OCI-LY7 (cell line): ENCODE data around the gene MTX3. TPM values are rescaled to one million over a fixed set of nuclear protein-coding genes. Genes with fewer than 3 reads are reported as not detected.

ENCODE experiments used
- BruUV-seq: library from RNA; stranded (reverse); fragments of 400-500 nt; replicated peaks from 2 replicates; lab custom pipeline; 2021; lab: Mats Ljungman, UMichigan
- CTCF ChIA-PET: fragments of 300-600 bp; sonication (Branson Sonifier 250); formaldehyde crosslinking; loops from one replicate; lab custom pipeline; 2022; ENCODE audit warnings: antibody characterized with exemption; ENCODE audit not compliant: unreplicated experiment; lab: Charles Lee
- POLR2A ChIA-PET: fragments of 300-600 bp; sonication (Branson Sonifier 250); formaldehyde crosslinking; loops from one replicate; lab custom pipeline; 2022; ENCODE audit warnings: antibody characterized with exemption; lab: Charles Lee
- DNase-seq: peaks from one replicate; pipeline ENCODE4 v3.0.0-alpha.2; 2015; ENCODE audit warnings: low spot score
- H2AFZ ChIP-seq: fragments of 200-600 bp; sonication (generic), shearing (Covaris generic); 2 replicates; pipeline ENCODE4 v1.6.1; 2014; ENCODE audit warnings: mild to moderate bottlenecking, antibody characterized with exemption, low read length, moderate library complexity
- H3K27ac ChIP-seq: fragments of 200-600 bp; sonication (generic); 2 replicates; pipeline ENCODE4 v1.5.1; 2014; ENCODE audit warnings: mixed run types, low read depth, mild to moderate bottlenecking, moderate library complexity, low read length, inconsistent platforms; ENCODE audit not compliant: poor library complexity, severe bottlenecking
- H3K36me3 ChIP-seq: fragments of 200-600 bp; sonication (generic); 2 replicates; pipeline ENCODE4 v1.6.1; 2014; ENCODE audit warnings: mild to moderate bottlenecking, antibody characterized with exemption, low read length, moderate library complexity, mixed read lengths; ENCODE audit not compliant: insufficient read depth
- H3K4me1 ChIP-seq: fragments of 200-600 bp; sonication (generic); 2 replicates; pipeline ENCODE4 v1.5.1; 2014; ENCODE audit warnings: mild to moderate bottlenecking, low read length; ENCODE audit not compliant: insufficient read depth, poor library complexity, severe bottlenecking
- H3K4me2 ChIP-seq: fragments of 200-600 bp; sonication (generic); 2 replicates; pipeline ENCODE4 v1.6.1; 2014; ENCODE audit warnings: mild to moderate bottlenecking, low read length
- H3K4me3 ChIP-seq: fragments of 200-600 bp; sonication (generic); 2 replicates; pipeline ENCODE4 v1.5.1; 2014; ENCODE audit warnings: mild to moderate bottlenecking, low read depth, low read length; ENCODE audit not compliant: poor library complexity, severe bottlenecking
- H3K79me2 ChIP-seq: fragments of 200-600 bp; sonication (generic); 2 replicates; pipeline ENCODE4 v1.6.1; 2016; ENCODE audit warnings: low read depth, mild to moderate bottlenecking, low read length, moderate library complexity, mixed read lengths; ENCODE audit not compliant: insufficient read depth
- H3K9me2 ChIP-seq: fragments of 200-600 bp; sonication (generic); 2 replicates; pipeline ENCODE4 v1.6.1; 2016; ENCODE audit warnings: mild to moderate bottlenecking, low read length, mixed read lengths; ENCODE audit not compliant: insufficient read depth
- H3K9me3 ChIP-seq: fragments of 200-600 bp; sonication (generic); 2 replicates; pipeline ENCODE4 v1.6.1; 2014; ENCODE audit warnings: mild to moderate bottlenecking, mixed run types, low read length, mixed read lengths
- H4K20me1 ChIP-seq: fragments of 200-600 bp; sonication (generic); 2 replicates; pipeline ENCODE4 v1.6.1; 2014; ENCODE audit warnings: mild to moderate bottlenecking, antibody characterized with exemption, low read length, moderate library complexity, mixed read lengths; ENCODE audit not compliant: insufficient read depth
- CTCF ChIP-seq: fragments of 200-600 bp; sonication (generic); conservative IDR thresholded peaks from 2 replicates; pipeline ENCODE4 v1.5.1; 2014; ENCODE audit warnings: mild to moderate bottlenecking, antibody characterized with exemption, low read length, moderate library complexity, mixed read lengths
- EZH2phosphoT487 ChIP-seq: fragments of 200-600 bp; sonication (generic); IDR thresholded peaks from 2 replicates; pipeline ENCODE4 v1.6.1; 2018; ENCODE audit warnings: low read depth, borderline replicate concordance, mild to moderate bottlenecking, mixed run types, antibody characterized with exemption, low read length, moderate library complexity, mixed read lengths
- intact Hi-C: fragments of 100-400 bp; cut with micrococcal nuclease; formaldehyde crosslinking; loops from one replicate; pipeline ENCODE4 v1.10.0; 2022; ENCODE audit not compliant: unreplicated experiment
- total RNA-seq, 2 experiments: library from RNA; depleted of rRNA in 1 of 2; stranded (reverse); fragments of >200 nt in 1 of 2; shearing (Covaris generic) in 1 of 2; gene quantifications; 2 replicates each; pipeline ENCODE4 v1.2.3, GENCODE V29; 2014 to 2022

MTX3 gene
- total RNA-seq, 2 experiments from 2014 or later = 26.0 to 53.6 TPM

- H3K79me2 ChIP-seq = no peaks in the 10 kb centered on the region
- H4K20me1 ChIP-seq = no peaks in the 10 kb centered on the region
- TF ChIP-seq CTCF (no peak), EZH2phosphoT487 (no peak)
- DNase-seq = no peak
- CTCF ChIA-PET = no interaction called here
- intact Hi-C loops = no loop called here
- H3K36me3 ChIP-seq = no peaks in the 10 kb centered on the region
- no peak overlapping the region for H3K27ac ChIP-seq
- BruUV-seq = no TSS peak
- 0 out of 2 replicates have a peak, but pooled peaks cover 3% of the 10 kb centered on the region for H3K9me2 ChIP-seq
- POLR2A ChIA-PET = interaction anchor here (1.3 to 1.7 kb wide), 3 partner anchors 7 to 32 kb away, joined by 3 to 4 read pairs (median 3); no protein-coding TSS in a partner anchor
- no peaks in the 10 kb centered on the region for H3K9me3 ChIP-seq
- no peaks in the 10 kb centered on the region for H3K4me1 ChIP-seq
- no peak overlapping the region for H2AFZ ChIP-seq
- H3K4me3 ChIP-seq = no peak overlapping the region
- no peak overlapping the region for H3K4me2 ChIP-seq
Measured at GRCh38 chr5:80037366-80037765, 46.3 kb upstream of the MTX3 start.

- Histone ChIP-seq H3K36me3 (no peaks in the 10 kb centered on the region), H3K4me2 (no peak overlapping the region), H3K79me2 (no peaks in the 10 kb centered on the region), H2AFZ (no peak overlapping the region), H3K9me2 (0 out of 2 replicates have a peak, but pooled peaks cover 3% of the 10 kb centered on the region), H3K4me3 (no peak overlapping the region), H4K20me1 (no peaks in the 10 kb centered on the region), H3K27ac (no peak overlapping the region), H3K9me3 (no peaks in the 10 kb centered on the region), H3K4me1 (no peaks in the 10 kb centered on the region)
- no peak for DNase-seq
- intact Hi-C loops = no loop called here
- CTCF ChIA-PET = no interaction called here
- TF ChIP-seq CTCF (no peak), EZH2phosphoT487 (no peak)
- BruUV-seq = no TSS peak
- POLR2A ChIA-PET = interaction anchor here (1.3 to 1.7 kb wide), 2 partner anchors 8 to 10 kb away, joined by 3 to 4 read pairs; no protein-coding TSS in a partner anchor
Measured at GRCh38 chr5:80036615-80037014, 45.6 kb upstream of the MTX3 start.

- Histone ChIP-seq H3K9me3 (no peaks in the 10 kb centered on the region), H3K79me2 (no peaks in the 10 kb centered on the region), H3K4me3 (no peak overlapping the region), H3K27ac (no peak overlapping the region), H4K20me1 (no peaks in the 10 kb centered on the region), H3K4me2 (no peak overlapping the region), H3K36me3 (no peaks in the 10 kb centered on the region), H3K9me2 (0 out of 2 replicates have a peak, but pooled peaks cover 3% of the 10 kb centered on the region), H3K4me1 (no peaks in the 10 kb centered on the region), H2AFZ (no peak overlapping the region)
- no peak for DNase-seq
- TF ChIP-seq EZH2phosphoT487 = no peak
- TF ChIP-seq CTCF = no peak
- intact Hi-C loops = no loop called here
- POLR2A ChIA-PET = interaction anchor here (1.7 kb wide), 1 partner anchor 9 kb away, joined by 3 read pairs; no protein-coding TSS in a partner anchor
- no TSS peak for BruUV-seq
- CTCF ChIA-PET = no interaction called here
Measured at GRCh38 chr5:80035839-80036238, 44.8 kb upstream of the MTX3 start.
